H9 (cell line): ENCODE data around the gene ETV5. TPM values are rescaled to one million over a fixed set of nuclear protein-coding genes. Genes with fewer than 3 reads are reported as not detected.

Experiments
- DNase-seq: peaks from one replicate; pipeline ENCODE4 v3.0.0-alpha.2; 2017
- H2AFZ ChIP-seq: one replicate; pipeline ENCODE4 v1.6.1; 2013; ENCODE audit warnings: mild to moderate bottlenecking, low read length, control low read depth, moderate library complexity
- H2AK5ac ChIP-seq: 2 replicates; pipeline ENCODE4 v1.6.1; 2013; ENCODE audit warnings: low read length, control low read depth, mixed read lengths; ENCODE audit not compliant: insufficient read length
- H2BK120ac ChIP-seq: one replicate; pipeline ENCODE4 v1.6.1; 2013; ENCODE audit warnings: low read depth, mild to moderate bottlenecking, low read length, control low read depth, inconsistent platforms; ENCODE audit not compliant: poor library complexity, severe bottlenecking
- H2BK12ac ChIP-seq: 2 replicates; pipeline ENCODE4 v1.6.1; 2013; ENCODE audit warnings: low read length, control low read depth, mixed read lengths, low read depth; ENCODE audit not compliant: insufficient read length
- H2BK15ac ChIP-seq: 2 replicates; pipeline ENCODE4 v1.6.1; 2013; ENCODE audit warnings: low read depth, low read length, control low read depth
- H2BK20ac ChIP-seq: one replicate; pipeline ENCODE4 v1.6.1; 2013; ENCODE audit warnings: low read depth, mild to moderate bottlenecking, low read length, control low read depth, inconsistent platforms; ENCODE audit not compliant: poor library complexity, severe bottlenecking
- H2BK5ac ChIP-seq: 2 replicates; pipeline ENCODE4 v1.6.1; 2013; ENCODE audit warnings: low read length, control low read depth, mixed read lengths; ENCODE audit not compliant: insufficient read length
- H3K14ac ChIP-seq: 2 replicates; pipeline ENCODE4 v1.6.1; 2013; ENCODE audit warnings: low read length, control low read depth; ENCODE audit not compliant: insufficient read depth
- H3K18ac ChIP-seq: 2 replicates; pipeline ENCODE4 v1.6.1; 2013; ENCODE audit warnings: low read depth, mild to moderate bottlenecking, mixed read lengths, low read length, control low read depth; ENCODE audit not compliant: insufficient read length
- H3K23ac ChIP-seq: 2 replicates; pipeline ENCODE4 v1.6.1; 2013; ENCODE audit warnings: low read length, control low read depth, mixed read lengths, low read depth; ENCODE audit not compliant: insufficient read length
- H3K23me2 ChIP-seq: 2 replicates; pipeline ENCODE4 v1.6.1; 2013; ENCODE audit warnings: low read depth, mild to moderate bottlenecking, mixed read lengths, low read length, control low read depth; ENCODE audit not compliant: insufficient read length, poor library complexity, severe bottlenecking
- H3K27ac ChIP-seq: 2 replicates; pipeline ENCODE4 v1.5.1; 2013; ENCODE audit warnings: low read length, control low read depth, mixed read lengths, low read depth; ENCODE audit not compliant: insufficient read length
- H3K27me3 ChIP-seq: 2 replicates; pipeline ENCODE4 v1.6.1; 2013; ENCODE audit warnings: low read length, control low read depth, inconsistent platforms; ENCODE audit not compliant: insufficient read depth
- H3K4ac ChIP-seq: 2 replicates; pipeline ENCODE4 v1.6.1; 2013; ENCODE audit warnings: low read depth, mild to moderate bottlenecking, control low read depth, inconsistent platforms, low read length, moderate library complexity
- H3K4me1 ChIP-seq: 2 replicates; pipeline ENCODE4 v1.6.1; 2013; ENCODE audit warnings: low read length, control low read depth, inconsistent platforms; ENCODE audit not compliant: insufficient read depth
- H3K4me2 ChIP-seq: 2 replicates; pipeline ENCODE4 v1.6.1; 2013; ENCODE audit warnings: low read length, control low read depth, mixed read lengths; ENCODE audit not compliant: insufficient read length, insufficient read depth
- H3K56ac ChIP-seq: 2 replicates; pipeline ENCODE4 v1.6.1; 2013; ENCODE audit warnings: low read depth, mild to moderate bottlenecking, mixed read lengths, low read length, control low read depth; ENCODE audit not compliant: insufficient read length
- H3K79me1 ChIP-seq: 2 replicates; pipeline ENCODE4 v1.6.1; 2013; ENCODE audit warnings: low read depth, mild to moderate bottlenecking, moderate library complexity, low read length, control low read depth, inconsistent platforms; ENCODE audit not compliant: insufficient read depth, poor library complexity, severe bottlenecking
- H3K79me2 ChIP-seq: 2 replicates; pipeline ENCODE4 v1.6.1; 2013; ENCODE audit warnings: low read length, control low read depth, inconsistent platforms; ENCODE audit not compliant: insufficient read depth
- H3K9ac ChIP-seq: 2 replicates; pipeline ENCODE4 v1.6.1; 2013; ENCODE audit warnings: low read length, control low read depth, mixed read lengths; ENCODE audit not compliant: insufficient read length; ENCODE audit errors: extremely low read depth
- H3K9me3 ChIP-seq: one replicate; pipeline ENCODE4 v1.6.1; 2013; ENCODE audit warnings: low read depth, low read length, inconsistent platforms; ENCODE audit not compliant: control insufficient read depth
- H3T11ph ChIP-seq: one replicate; pipeline ENCODE4 v1.6.1; 2013; ENCODE audit warnings: mild to moderate bottlenecking, low read length, control low read depth, inconsistent platforms
- H4K20me1 ChIP-seq: one replicate; pipeline ENCODE4 v1.6.1; 2013; ENCODE audit not compliant: control insufficient read depth, insufficient read length, insufficient read depth
- H4K5ac ChIP-seq: 2 replicates; pipeline ENCODE4 v1.6.1; 2013; ENCODE audit warnings: low read depth, mild to moderate bottlenecking, mixed read lengths, low read length, control low read depth; ENCODE audit not compliant: insufficient read length
- H4K8ac ChIP-seq: replicated peaks from 2 replicates; pipeline ENCODE4 v1.6.1; 2013; ENCODE audit warnings: low read length, control low read depth, mixed read lengths, low read depth; ENCODE audit not compliant: insufficient read length
- H4K91ac ChIP-seq: 2 replicates; pipeline ENCODE4 v1.6.1; 2013; ENCODE audit warnings: low read depth, mild to moderate bottlenecking, moderate library complexity, mixed read lengths, low read length, control low read depth; ENCODE audit not compliant: insufficient read length
- H3K27ac Mint-ChIP-seq, 3 experiments: 2 replicates in 2 of 3; 3 replicates in 1 of 3; pipeline ENCODE4 v1.8.0; 2020 to 2021; ENCODE audit warnings: mixed read lengths in 3 of 3, mild to moderate bottlenecking in 1 of 3, moderate library complexity in 1 of 3
- H3K27me3 Mint-ChIP-seq: 2 replicates; pipeline ENCODE4 v1.8.0; 2021; ENCODE audit warnings: low read depth, mild to moderate bottlenecking, moderate library complexity, mixed read lengths
- H3K36me3 Mint-ChIP-seq, 3 experiments: 2 replicates in 2 of 3; 3 replicates in 1 of 3; pipeline ENCODE4 v1.8.0; 2020 to 2021; ENCODE audit warnings: low read depth in 3 of 3, mixed read lengths in 3 of 3; ENCODE audit not compliant: insufficient read depth in 1 of 3
- H3K4me1 Mint-ChIP-seq, 2 experiments: 2 replicates each; pipeline ENCODE4 v1.8.0; 2020; ENCODE audit warnings: mixed read lengths in 2 of 2
- H3K4me3 Mint-ChIP-seq, 2 experiments: 2 replicates in 1 of 2; 3 replicates in 1 of 2; pipeline ENCODE4 v1.8.0; 2020 to 2021; ENCODE audit warnings: mild to moderate bottlenecking in 2 of 2, mixed read lengths in 2 of 2, moderate library complexity in 1 of 2
- H3K9me3 Mint-ChIP-seq, 2 experiments: 2 replicates in 1 of 2; 3 replicates in 1 of 2; pipeline ENCODE4 v1.8.0; 2020; ENCODE audit warnings: mild to moderate bottlenecking in 2 of 2, mixed read lengths in 2 of 2, moderate library complexity in 1 of 2
- CTCF ChIP-seq: fragments of 200-600 bp; sonication (generic); conservative IDR thresholded peaks from 3 replicates; pipeline ENCODE4 v1.8.0; 2021; ENCODE audit warnings: antibody characterized with exemption, mild to moderate bottlenecking
- WGBS: extraction: QIAGEN DNeasy Blood & Tissue Kit; methylation state at CpG from one replicate; pipeline ENCODE4 v1.1.7; 2013; ENCODE audit warnings: missing lambda C conversion rate, low lambda C conversion rate, mixed read lengths; ENCODE audit not compliant: insufficient read length; ENCODE audit errors: extremely low coverage; 5-methylcytosine and 5-hydroxymethylcytosine counted together
- total RNA-seq: library from RNA; stranded (reverse); gene quantifications from 2 replicates; pipeline ENCODE4 v1.2.1, GENCODE V29; 2021

Gene ETV5
- total RNA-seq, 1 experiment from 2014 or later = 7.7 TPM

DNA sequence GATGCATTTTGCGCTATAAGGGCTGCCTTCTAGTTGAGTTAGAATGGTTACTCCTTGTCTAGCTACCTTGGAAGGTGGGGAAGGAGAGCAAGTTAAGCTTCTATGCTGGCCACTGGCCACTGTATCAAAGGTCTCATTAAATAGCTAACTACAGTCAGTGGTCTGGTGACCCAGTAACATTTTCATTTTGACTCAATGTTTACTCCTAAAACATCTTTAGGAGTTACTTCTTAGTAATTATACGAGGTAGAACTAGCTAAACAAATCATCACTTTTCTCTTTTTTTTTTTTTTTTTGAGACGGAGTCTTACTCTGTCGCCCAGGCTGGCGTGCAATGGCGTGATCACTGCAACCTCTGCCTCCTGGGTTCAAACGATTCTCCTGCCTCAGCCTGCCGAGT, 26.7 kb downstream of the ETV5 start:
- Histone ChIP-seq H2BK12ac (no peak overlapping the region), H3T11ph (no peak overlapping the region), H2BK5ac (no peak overlapping the region), H4K8ac (no peak overlapping the region), H3K9me3 (no peaks in the 10 kb centered on the region), H4K20me1 (no peaks in the 10 kb centered on the region), H3K27ac (peak overlapping the region; percentile 51), H3K27me3 (no peaks in the 10 kb centered on the region), H3K56ac (no peak overlapping the region), H3K9ac (no peak overlapping the region), H3K4ac (no peak overlapping the region), H3K4me2 (no peak overlapping the region), H3K23ac (no peak overlapping the region), H2BK120ac (no peak overlapping the region), H2BK20ac (no peak overlapping the region), H3K79me2 (no peaks in the 10 kb centered on the region), H4K5ac (no peak overlapping the region), H3K79me1 (no peaks in the 10 kb centered on the region), H3K14ac (no peak overlapping the region), H3K18ac (no peak overlapping the region), H3K4me1 (peaks cover 10% of the 10 kb centered on the region; the same call in 1 of the 2 replicates), H2AK5ac (no peak overlapping the region), H2AFZ (no peak overlapping the region), H3K23me2 (no peaks in the 10 kb centered on the region), H2BK15ac (no peak overlapping the region), H4K91ac (no peak overlapping the region)
- H3K4me1 Mint-ChIP-seq = peaks cover 26 to 45% of the 10 kb centered on the region in 2 experiments
- DNase-seq = no peak
- H3K27me3 Mint-ChIP-seq = no peaks in the 10 kb centered on the region
- peaks cover 0 to 42% (median 12%) of the 10 kb centered on the region in 3 experiments; a peak in 5 of 7 replicates for H3K36me3 Mint-ChIP-seq
- no peak overlapping the region for H3K4me3 Mint-ChIP-seq
- no CpG with 5 or more reads among the region's 8 CpGs for WGBS
- H3K9me3 Mint-ChIP-seq = peaks cover 3 to 4% of the 10 kb centered on the region in 2 experiments; a peak in 2 of 5 replicates
- no peak for TF ChIP-seq CTCF
- no peak overlapping the region for H3K27ac Mint-ChIP-seq
